ENCODE results near the gene OR2T11.

DNA sequence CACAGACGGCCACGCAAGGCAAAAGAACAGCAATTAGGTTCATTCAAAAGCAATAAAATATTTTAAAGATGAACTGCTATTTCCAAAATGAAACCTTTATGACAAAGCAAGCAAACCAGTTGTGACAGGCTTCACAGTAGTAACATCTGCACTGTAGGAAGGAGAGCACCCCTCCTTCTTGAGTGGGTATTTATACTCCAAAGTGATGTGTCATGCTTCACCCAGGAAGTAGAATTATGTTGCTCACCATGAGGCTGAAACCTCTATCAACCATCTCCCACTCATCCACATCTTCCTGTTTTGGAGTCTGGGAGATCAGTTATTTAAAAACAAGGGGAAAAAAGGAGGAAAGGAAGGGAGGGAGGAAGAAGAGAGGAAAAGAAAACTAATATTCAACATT is 38.3 kb downstream of the OR2T11 start:
- TF ChIP-seq, protein P1, sequence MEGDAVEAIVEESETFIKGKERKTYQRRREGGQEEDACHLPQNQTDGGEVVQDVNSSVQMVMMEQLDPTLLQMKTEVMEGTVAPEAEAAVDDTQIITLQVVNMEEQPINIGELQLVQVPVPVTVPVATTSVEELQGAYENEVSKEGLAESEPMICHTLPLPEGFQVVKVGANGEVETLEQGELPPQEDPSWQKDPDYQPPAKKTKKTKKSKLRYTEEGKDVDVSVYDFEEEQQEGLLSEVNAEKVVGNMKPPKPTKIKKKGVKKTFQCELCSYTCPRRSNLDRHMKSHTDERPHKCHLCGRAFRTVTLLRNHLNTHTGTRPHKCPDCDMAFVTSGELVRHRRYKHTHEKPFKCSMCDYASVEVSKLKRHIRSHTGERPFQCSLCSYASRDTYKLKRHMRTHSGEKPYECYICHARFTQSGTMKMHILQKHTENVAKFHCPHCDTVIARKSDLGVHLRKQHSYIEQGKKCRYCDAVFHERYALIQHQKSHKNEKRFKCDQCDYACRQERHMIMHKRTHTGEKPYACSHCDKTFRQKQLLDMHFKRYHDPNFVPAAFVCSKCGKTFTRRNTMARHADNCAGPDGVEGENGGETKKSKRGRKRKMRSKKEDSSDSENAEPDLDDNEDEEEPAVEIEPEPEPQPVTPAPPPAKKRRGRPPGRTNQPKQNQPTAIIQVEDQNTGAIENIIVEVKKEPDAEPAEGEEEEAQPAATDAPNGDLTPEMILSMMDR (IDR thresholded peaks at IDR 0.05), result no peak
- TF ChIP-seq POLR2A (IDR thresholded peaks at IDR 0.05; ENCODE audit: low read depth) (no peak), POLR2AphosphoS5 (IDR thresholded peaks at IDR 0.05) (no peak)

Measured in esophagus muscularis mucosa (tissue), 3 donors.